ENCODE data around the gene SLC26A2. TPM values are rescaled to one million over a fixed set of nuclear protein-coding genes. Genes with fewer than 3 reads are reported as not detected.

The SLC26A2 gene
- total RNA-seq (2021; fragmentation: NEBNext Ultra II Directional; extraction: Animal tissue kit (Norgen Biotek cat#: 25700)) (10.9 and 11.4 TPM in 2 replicates), polyA plus RNA-seq (2011; rRNA removed) (2.2 and 3.7 TPM in 2 replicates), polyA minus RNA-seq (2011; rRNA and poly(A)+ RNA removed) (24.4 and 34.0 TPM in 2 replicates)
- 3.4 TPM for polyA plus RNA-seq (2011; cell fraction: cytosol; rRNA removed)
- 2.7 TPM for polyA plus RNA-seq (2011; cell fraction: nucleus; rRNA removed)
- 3.0 to 6.3 TPM (median 4.2 TPM) in 4 replicates for polyA plus RNA-seq (2012, experiment 1 of 2)
- polyA plus RNA-seq (2012, experiment 2 of 2), result 0.38 TPM
- polyA plus RNA-seq (2013, experiment 1 of 2), result 11.1 TPM
- 12.4 TPM for polyA plus RNA-seq (2013, experiment 2 of 2)
- 9.8 TPM for polyA minus RNA-seq (2011; cell fraction: cytosol; rRNA and poly(A)+ RNA removed)
- polyA minus RNA-seq (2011; cell fraction: nucleus; rRNA and poly(A)+ RNA removed), result 11.9 TPM
- long read RNA-seq, experiment 1, partial matches to known transcripts, result 0 of 9 reads
- long read RNA-seq, experiment 1, other reads (novel, unspliced or antisense), result 9 of 9 reads
- long read RNA-seq, experiment 2, full-length matches to known transcripts, result 3 of 4 reads
- long read RNA-seq, experiment 2, partial matches to known transcripts, result 0 of 4 reads
- long read RNA-seq, experiment 2, other reads (novel, unspliced or antisense), result 1 of 4 reads

DNA sequence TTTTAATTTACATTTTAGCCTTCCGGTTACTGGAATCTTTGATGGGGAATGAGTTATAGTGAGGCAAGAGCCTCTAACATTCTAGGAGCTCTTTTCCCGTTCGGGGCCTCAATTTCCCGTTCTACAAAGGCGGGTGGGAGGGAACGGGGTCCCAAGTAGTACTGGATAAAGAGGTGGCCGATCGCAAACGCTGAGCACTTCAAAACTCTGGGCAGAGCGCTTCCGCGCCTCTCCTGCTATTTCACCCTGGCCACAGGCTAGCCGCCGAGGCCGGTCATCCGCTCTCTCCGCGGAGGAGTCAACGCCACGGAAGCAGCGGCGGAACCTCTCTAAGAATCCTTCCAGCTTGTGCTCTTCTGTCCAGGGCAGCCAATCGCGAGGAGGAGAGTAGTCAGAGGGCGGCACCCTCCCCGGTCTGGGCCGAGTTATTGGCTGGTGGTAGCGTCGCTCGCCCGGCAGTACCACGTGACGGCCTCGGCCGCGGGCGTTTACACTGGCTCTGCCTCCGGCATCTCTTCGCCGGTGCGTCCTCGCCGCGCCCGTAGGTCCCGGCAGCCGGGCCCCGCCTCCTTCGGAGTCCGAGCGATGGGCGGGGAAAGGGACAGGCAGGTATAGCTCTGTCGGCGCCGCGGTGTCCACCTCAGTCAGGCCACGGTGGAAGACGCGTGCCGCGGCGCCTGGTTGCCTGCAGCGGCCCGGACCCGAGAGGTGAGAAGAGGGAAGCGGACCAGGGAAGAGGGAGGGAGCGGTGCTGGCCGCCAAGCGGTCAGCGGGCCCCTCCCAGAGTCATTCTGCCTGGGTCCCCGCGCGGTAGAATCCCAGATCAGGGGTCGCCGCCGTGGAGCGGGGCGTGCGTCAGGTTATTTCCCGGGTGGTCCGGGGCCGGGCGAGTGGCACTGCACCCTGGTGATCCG lies at the start of gene SLC26A2:
Gene SLC26A2, plus strand, starts transcription at position 487 of the 914 bp plus-strand sequence. CDS start 16,895 bp downstream, outside the sequence.
- FAIRE-seq, result no peak
- Histone ChIP-seq H3K4me2 (ENCODE audit: insufficient read depth in 1 of 2, low read depth in 2 of 2, low read length in 2 of 2) (peak within 1 kb of the TSS; percentile 71 to 95), H3K27ac (ENCODE audit: low read depth, low read length) (peak within 1 kb of the TSS; percentile 26; the same call in 1 of the 2 replicates)
- TF ChIP-seq SP4 (IDR thresholded peaks at IDR 0.05; ENCODE audit: low read length), result no peak
- peak; percentile 89 for TF ChIP-seq TAF1 (IDR thresholded peaks at IDR 0.05; ENCODE audit: low read depth, low read length)
- no peak for TF ChIP-seq POU5F1 (IDR thresholded peaks at IDR 0.05; ENCODE audit: low read depth, low read length)
- TF ChIP-seq CHD1 (IDR thresholded peaks at IDR 0.05; ENCODE audit: low read depth, low read length), result no peak
- no peak for TF ChIP-seq ZNF274 (IDR thresholded peaks at IDR 0.05; ENCODE audit: borderline replicate concordance, extremely low read depth, low read length)
- TF ChIP-seq, protein P1, sequence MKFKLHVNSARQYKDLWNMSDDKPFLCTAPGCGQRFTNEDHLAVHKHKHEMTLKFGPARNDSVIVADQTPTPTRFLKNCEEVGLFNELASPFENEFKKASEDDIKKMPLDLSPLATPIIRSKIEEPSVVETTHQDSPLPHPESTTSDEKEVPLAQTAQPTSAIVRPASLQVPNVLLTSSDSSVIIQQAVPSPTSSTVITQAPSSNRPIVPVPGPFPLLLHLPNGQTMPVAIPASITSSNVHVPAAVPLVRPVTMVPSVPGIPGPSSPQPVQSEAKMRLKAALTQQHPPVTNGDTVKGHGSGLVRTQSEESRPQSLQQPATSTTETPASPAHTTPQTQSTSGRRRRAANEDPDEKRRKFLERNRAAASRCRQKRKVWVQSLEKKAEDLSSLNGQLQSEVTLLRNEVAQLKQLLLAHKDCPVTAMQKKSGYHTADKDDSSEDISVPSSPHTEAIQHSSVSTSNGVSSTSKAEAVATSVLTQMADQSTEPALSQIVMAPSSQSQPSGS (IDR thresholded peaks at IDR 0.05; ENCODE audit: low read length), result no peak

More for the DNA sequence above, at the start of gene SLC26A2:
- H4K5ac ChIP-seq (ENCODE audit: insufficient read length, low read depth, low read length), result peak within 1 kb of the TSS; percentile 25
- H3K4me1 ChIP-seq (replicated peaks in 1 of 4; ENCODE audit: control insufficient read depth in 3 of 4, insufficient read depth in 4 of 4, low read length in 3 of 4), result peaks cover 0 to 8% (median 5%) of the 10 kb centered on the region in 4 experiments; a peak in 4 of 7 replicates
- H2AFZ ChIP-seq (ENCODE audit: low read length), result peak within 1 kb of the TSS; percentile 59
- no peaks in the 10 kb centered on the region for H3K79me2 ChIP-seq (ENCODE audit: control insufficient read depth in 1 of 2, insufficient read depth in 2 of 2, low read length in 2 of 2)
- H3K4ac ChIP-seq (replicated peaks; ENCODE audit: insufficient read length, low read depth, low read length), result peak within 1 kb of the TSS; percentile 27
- H4K91ac ChIP-seq (replicated peaks; ENCODE audit: insufficient read length, low read length), result peak within 1 kb of the TSS; percentile 47
- no peaks in the 10 kb centered on the region for H3K36me3 ChIP-seq (ENCODE audit: control insufficient read depth in 2 of 4, insufficient read depth in 4 of 4, low read length in 3 of 4)
- H3K27me3 ChIP-seq (replicated peaks in 1 of 4; ENCODE audit: control insufficient read depth in 3 of 4, extremely low read depth in 1 of 4, insufficient read depth in 3 of 4, low read length in 3 of 4), result peaks cover 0 to 5% (median 1%) of the 10 kb centered on the region in 4 experiments; a peak in 3 of 7 replicates
- H2BK20ac ChIP-seq (ENCODE audit: low read length), result no peak within 1 kb of the TSS
- H3K23me2 ChIP-seq (ENCODE audit: low read depth, low read length), result peaks cover 9% of the 10 kb centered on the region
- H4K20me1 ChIP-seq (replicated peaks in 1 of 2; ENCODE audit: control insufficient read depth in 1 of 2, insufficient read depth in 2 of 2, low read length in 2 of 2), result peaks cover 0 to 2% of the 10 kb centered on the region in 2 experiments
- H3K79me1 ChIP-seq (ENCODE audit: low read depth, low read length), result no peaks in the 10 kb centered on the region
- H2BK120ac ChIP-seq (replicated peaks; ENCODE audit: low read depth, low read length), result no peak within 1 kb of the TSS
- H3K9ac ChIP-seq (replicated peaks in 1 of 4; ENCODE audit: extremely low read depth in 1 of 4, low read depth in 3 of 4, low read length in 3 of 4), result peak within 1 kb of the TSS in 3 of 4 experiments; percentile 51 to 60 (median 58); a peak in 6 of 7 replicates
- peak within 1 kb of the TSS; percentile 72 to 87 (median 80) for H3K4me3 ChIP-seq (ENCODE audit: extremely low read depth in 1 of 4, insufficient read depth in 2 of 4, low read depth in 3 of 4, low read length in 4 of 4)
- H3K18ac ChIP-seq (ENCODE audit: extremely low read depth, low read length), result no peak within 1 kb of the TSS; the same call in 1 of the 2 replicates
- no peak within 1 kb of the TSS for H3K23ac ChIP-seq (ENCODE audit: insufficient read length)
- CTCF ChIA-PET (ENCODE audit: partially characterized antibody), result interaction anchor here (0.5 to 8.5 kb wide), 22 partner anchors 9 to 1562 kb away, joined by 3 to 112 read pairs (median 4); partner anchors contain the start of genes PDE6A and TIGD6
- peak within 1 kb of the TSS; percentile 29; the same call in 1 of the 2 replicates for H2BK15ac ChIP-seq (ENCODE audit: low read length)
- no peak within 1 kb of the TSS for H3K14ac ChIP-seq (ENCODE audit: insufficient read length)
- peak within 1 kb of the TSS; percentile 88 for H3K56ac ChIP-seq (replicated peaks; ENCODE audit: insufficient read length, low read depth, low read length)
- H2AK5ac ChIP-seq (ENCODE audit: low read depth, low read length), result no peak within 1 kb of the TSS
- H4K8ac ChIP-seq (ENCODE audit: extremely low read depth, insufficient read depth, low read length), result peak within 1 kb of the TSS; percentile 68; the same call in 1 of the 2 replicates
- no peaks in the 10 kb centered on the region for H3K9me3 ChIP-seq (ENCODE audit: insufficient read depth in 2 of 2, low read depth in 1 of 2, low read length in 1 of 2)
- 0% methylated on average over 58 of the region's 84 CpGs; no CpG with 5 or more reads in 1 of the 2 experiments for WGBS, 2 experiments (ENCODE audit: extremely low coverage in 1 of 2, insufficient coverage in 1 of 2, insufficient read length in 1 of 2, insufficient replicate concordance in 2 of 2, low coverage in 1 of 2, low lambda C conversion rate in 2 of 2, missing lambda C conversion rate in 1 of 2)
- DNase-seq (ENCODE audit: low read depth in 1 of 2, low spot score in 2 of 2), result peak; percentile 92 to 94
- H2BK12ac ChIP-seq (ENCODE audit: low read depth, low read length), result 0 out of 2 replicates have a peak within 1 kb of the TSS, but pooled peaks have one; percentile 27
- POLR2A ChIA-PET (ENCODE audit: partially characterized antibody), result interaction anchor here (0.7 to 1.7 kb wide), 5 partner anchors 10 to 124 kb away, joined by 3 to 4 read pairs (median 3); no protein-coding TSS in a partner anchor
- H2BK5ac ChIP-seq (ENCODE audit: low read depth, low read length), result peak within 1 kb of the TSS; percentile 66
